Measurements from ENCODE around the gene EPS8.

EPS8 gene

GRCh38 chr12:15662983-15663659 is 126.1 kb downstream of the EPS8 start:
- H3K4me2 ChIP-seq (ENCODE audit: low read length) = no peak overlapping the region
- H3K9ac ChIP-seq (ENCODE audit: low read length) = no peak overlapping the region
- H3F3A ChIP-seq (ENCODE audit: insufficient read depth, low read length) = no peaks in the 10 kb centered on the region
- TF ChIP-seq EZH2 (IDR thresholded peaks at IDR 0.05; ENCODE audit: borderline replicate concordance, low read length) = no peak
- no peak for TF ChIP-seq CTCF (IDR thresholded peaks at IDR 0.05; ENCODE audit: low read length)
- H3K27me3 ChIP-seq (ENCODE audit: insufficient read depth, low read length) = no peaks in the 10 kb centered on the region
- no peaks in the 10 kb centered on the region for H3K36me3 ChIP-seq (ENCODE audit: insufficient read depth, low read length)
- H4K20me1 ChIP-seq (ENCODE audit: insufficient read depth, low read length) = no peaks in the 10 kb centered on the region
- H2AFZ ChIP-seq (ENCODE audit: low read length) = no peak overlapping the region
- H3K27ac ChIP-seq (ENCODE audit: low read depth, low read length, poor library complexity, severe bottlenecking) = no peak overlapping the region
- no peak overlapping the region for H3K4me3 ChIP-seq (ENCODE audit: low read depth, low read length, poor library complexity, severe bottlenecking)
- H3K9me3 ChIP-seq (ENCODE audit: low read length) = no peaks in the 10 kb centered on the region
- H3K9me2 ChIP-seq (ENCODE audit: low read depth, low read length) = no peaks in the 10 kb centered on the region
- H3K4me1 ChIP-seq (ENCODE audit: insufficient read depth, low read length, severe bottlenecking) = no peaks in the 10 kb centered on the region
- no peaks in the 10 kb centered on the region for H3K79me2 ChIP-seq (ENCODE audit: insufficient read depth, low read length)

GRCh38 chr12:15662303-15662980 is 126.7 kb downstream of the EPS8 start:
- Histone ChIP-seq H2AFZ (ENCODE audit: low read length) (no peak overlapping the region), H3F3A (ENCODE audit: insufficient read depth, low read length) (no peaks in the 10 kb centered on the region), H3K79me2 (ENCODE audit: insufficient read depth, low read length) (no peaks in the 10 kb centered on the region), H3K9ac (ENCODE audit: low read length) (no peak overlapping the region), H3K4me3 (ENCODE audit: low read depth, low read length, poor library complexity, severe bottlenecking) (no peak overlapping the region), H3K27me3 (ENCODE audit: insufficient read depth, low read length) (no peaks in the 10 kb centered on the region), H4K20me1 (ENCODE audit: insufficient read depth, low read length) (no peaks in the 10 kb centered on the region), H3K4me1 (ENCODE audit: insufficient read depth, low read length, severe bottlenecking) (no peaks in the 10 kb centered on the region), H3K4me2 (ENCODE audit: low read length) (no peak overlapping the region), H3K27ac (ENCODE audit: low read depth, low read length, poor library complexity, severe bottlenecking) (no peak overlapping the region), H3K9me2 (ENCODE audit: low read depth, low read length) (no peaks in the 10 kb centered on the region), H3K36me3 (ENCODE audit: insufficient read depth, low read length) (no peaks in the 10 kb centered on the region), H3K9me3 (ENCODE audit: low read length) (no peaks in the 10 kb centered on the region)
- TF ChIP-seq CTCF (IDR thresholded peaks at IDR 0.05; ENCODE audit: low read length) (no peak), EZH2 (IDR thresholded peaks at IDR 0.05; ENCODE audit: borderline replicate concordance, low read length) (no peak)

- H4K20me1 ChIP-seq (ENCODE audit: insufficient read depth, low read length) = no peaks in the 10 kb centered on the region
- no peaks in the 10 kb centered on the region for H3K9me3 ChIP-seq (ENCODE audit: low read length)
- no peak overlapping the region for H3K4me3 ChIP-seq (ENCODE audit: low read depth, low read length, poor library complexity, severe bottlenecking)
- H2AFZ ChIP-seq (ENCODE audit: low read length) = no peak overlapping the region
- H3K9ac ChIP-seq (ENCODE audit: low read length) = no peak overlapping the region
- H3K79me2 ChIP-seq (ENCODE audit: insufficient read depth, low read length) = no peaks in the 10 kb centered on the region
- no peak overlapping the region for H3K27ac ChIP-seq (ENCODE audit: low read depth, low read length, poor library complexity, severe bottlenecking)
- H3K27me3 ChIP-seq (ENCODE audit: insufficient read depth, low read length) = no peaks in the 10 kb centered on the region
- H3K9me2 ChIP-seq (ENCODE audit: low read depth, low read length) = no peaks in the 10 kb centered on the region
- no peaks in the 10 kb centered on the region for H3F3A ChIP-seq (ENCODE audit: insufficient read depth, low read length)
- no peaks in the 10 kb centered on the region for H3K4me1 ChIP-seq (ENCODE audit: insufficient read depth, low read length, severe bottlenecking)
- no peaks in the 10 kb centered on the region for H3K36me3 ChIP-seq (ENCODE audit: insufficient read depth, low read length)
- no peak for TF ChIP-seq CTCF (IDR thresholded peaks at IDR 0.05; ENCODE audit: low read length)
- TF ChIP-seq EZH2 (IDR thresholded peaks at IDR 0.05; ENCODE audit: borderline replicate concordance, low read length) = no peak
- H3K4me2 ChIP-seq (ENCODE audit: low read length) = no peak overlapping the region
These were observed 137.8 kb downstream of the EPS8 start for GRCh38 chr12:15651371-15651770.

Data from OCI-LY1 (cell line).